Tibial nerve (tissue), 4 donors: Measurements from ENCODE around the gene COG5.

Experiments used
- EP300 ChIP-seq, 2 donors: sonication (generic); formaldehyde crosslinking; IDR thresholded peaks; one replicate each; pipeline ENCODE4 v1.6.1; 2017; ENCODE audit warnings: antibody characterized with exemption in 2 of 2, mild to moderate bottlenecking in 1 of 2
- TF ChIP-seq, protein P1 (sequence below), 5 experiments: fragments of 200-600 bp in 3 of 5; fragments of 450-650 bp in 2 of 5; sonication (generic) in 3 of 5; IDR thresholded peaks; one replicate each; pipeline ENCODE4 v1.5.1; 2016 to 2019; ENCODE audit warnings: antibody characterized with exemption in 5 of 5, mild to moderate bottlenecking in 3 of 5, moderate library complexity in 2 of 5

DNA sequence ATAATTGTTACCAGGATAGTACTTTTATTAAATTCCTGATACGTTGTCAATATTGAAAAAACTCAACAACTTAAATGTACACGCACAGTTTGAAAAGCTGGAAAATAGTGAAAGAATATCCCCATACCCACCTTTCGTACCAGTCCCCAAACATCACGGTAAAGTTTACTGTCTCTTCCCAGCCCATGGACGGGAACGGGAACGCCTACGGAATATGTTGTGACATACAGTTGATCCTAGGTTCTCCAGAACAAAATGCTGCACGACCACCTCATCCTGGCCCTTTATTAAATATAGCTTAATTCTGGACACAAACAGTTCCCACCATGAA, 15.8 kb upstream of the COG5 start:
- TF ChIP-seq, protein P1, sequence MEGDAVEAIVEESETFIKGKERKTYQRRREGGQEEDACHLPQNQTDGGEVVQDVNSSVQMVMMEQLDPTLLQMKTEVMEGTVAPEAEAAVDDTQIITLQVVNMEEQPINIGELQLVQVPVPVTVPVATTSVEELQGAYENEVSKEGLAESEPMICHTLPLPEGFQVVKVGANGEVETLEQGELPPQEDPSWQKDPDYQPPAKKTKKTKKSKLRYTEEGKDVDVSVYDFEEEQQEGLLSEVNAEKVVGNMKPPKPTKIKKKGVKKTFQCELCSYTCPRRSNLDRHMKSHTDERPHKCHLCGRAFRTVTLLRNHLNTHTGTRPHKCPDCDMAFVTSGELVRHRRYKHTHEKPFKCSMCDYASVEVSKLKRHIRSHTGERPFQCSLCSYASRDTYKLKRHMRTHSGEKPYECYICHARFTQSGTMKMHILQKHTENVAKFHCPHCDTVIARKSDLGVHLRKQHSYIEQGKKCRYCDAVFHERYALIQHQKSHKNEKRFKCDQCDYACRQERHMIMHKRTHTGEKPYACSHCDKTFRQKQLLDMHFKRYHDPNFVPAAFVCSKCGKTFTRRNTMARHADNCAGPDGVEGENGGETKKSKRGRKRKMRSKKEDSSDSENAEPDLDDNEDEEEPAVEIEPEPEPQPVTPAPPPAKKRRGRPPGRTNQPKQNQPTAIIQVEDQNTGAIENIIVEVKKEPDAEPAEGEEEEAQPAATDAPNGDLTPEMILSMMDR (IDR thresholded peaks at IDR 0.05): no peak
- TF ChIP-seq EP300 (IDR thresholded peaks at IDR 0.05): no peak
